Measurements from ENCODE around the gene DDX1. TPM values are rescaled to one million over a fixed set of nuclear protein-coding genes. Genes with fewer than 3 reads are reported as not detected.

DDX1 gene
- total and polyA plus RNA-seq, 2 experiments from 2014 or later = 99.9 to 102 TPM

GRCh38 chr2:15619510-15619909, 27.8 kb downstream of the DDX1 start (continued):
- TF ChIP-seq CTCF (conservative IDR thresholded peaks at IDR 0.05; ENCODE audit: low read depth in 2 of 2) (no peak), ETS1 (IDR thresholded peaks at IDR 0.05) (no peak)

GRCh38 chr2:15619938-15620337, 28.3 kb downstream of the DDX1 start:
- H3F3A ChIP-seq (replicated peaks; ENCODE audit: low read depth) = no peaks in the 10 kb centered on the region
- no peak overlapping the region for H2AFZ ChIP-seq
- no peak overlapping the region for H3K4me2 ChIP-seq
- no peak overlapping the region for H3K4me3 ChIP-seq
- H4K20me1 ChIP-seq (replicated peaks; ENCODE audit: insufficient read depth) = no peaks in the 10 kb centered on the region
- peaks cover 64% of the 10 kb centered on the region for H3K36me3 ChIP-seq (ENCODE audit: insufficient read depth)
- DNase-seq (ENCODE audit: low spot score) (no peak), ATAC-seq (no peak)
- no peaks in the 10 kb centered on the region for H3K27me3 Mint-ChIP-seq (ENCODE audit: insufficient read depth, low read depth, poor library complexity)
- H3K27ac ChIP-seq (ENCODE audit: low read depth) = no peak overlapping the region
- H3K9me2 ChIP-seq (ENCODE audit: insufficient read depth) = no peaks in the 10 kb centered on the region
- H3K4me1 Mint-ChIP-seq = no peaks in the 10 kb centered on the region
- no peak overlapping the region for H3K27ac Mint-ChIP-seq
- no peaks in the 10 kb centered on the region for H3K9me3 Mint-ChIP-seq
- no peaks in the 10 kb centered on the region for H3K79me2 ChIP-seq (replicated peaks; ENCODE audit: insufficient read depth)
- H3K27me3 ChIP-seq (ENCODE audit: insufficient read depth) = no peaks in the 10 kb centered on the region
- H3K4me1 ChIP-seq (ENCODE audit: insufficient read depth) = no peaks in the 10 kb centered on the region
- H3K4me3 Mint-ChIP-seq = no peak overlapping the region
- peaks cover 53% of the 10 kb centered on the region for H3K36me3 Mint-ChIP-seq (ENCODE audit: low read depth)
- no peak for TF ChIP-seq CREB1 (CRISPR knock-in tag; IDR thresholded peaks at IDR 0.05; ENCODE audit: low read depth)
- TF ChIP-seq ZNF462 (CRISPR knock-in tag; IDR thresholded peaks at IDR 0.05) = no peak
- no peak for TF ChIP-seq EZH2phosphoT487 (IDR thresholded peaks at IDR 0.05; ENCODE audit: unreplicated experiment)
- TF ChIP-seq NANOG (IDR thresholded peaks at IDR 0.05; ENCODE audit: borderline replicate concordance) = no peak
- TF ChIP-seq EZH2 (IDR thresholded peaks at IDR 0.05; ENCODE audit: low read depth, unreplicated experiment) = no peak
- no peak for TF ChIP-seq JUNB (IDR thresholded peaks at IDR 0.05; ENCODE audit: unreplicated experiment)
- no peak for TF ChIP-seq ZNF114 (CRISPR knock-in tag; IDR thresholded peaks at IDR 0.05)
- TF ChIP-seq STAT1 (IDR thresholded peaks at IDR 0.05; ENCODE audit: unreplicated experiment) = no peak
- no peak for TF ChIP-seq POLR2AphosphoS5 (IDR thresholded peaks at IDR 0.05; ENCODE audit: low read depth)
- TF ChIP-seq REST (IDR thresholded peaks at IDR 0.05; ENCODE audit: unreplicated experiment) = no peak
- no peak for TF ChIP-seq ETS1 (IDR thresholded peaks at IDR 0.05)

All from GM23338 (cell line).